Measurements from ENCODE around the gene CLDN6. TPM values are rescaled to one million over a fixed set of nuclear protein-coding genes. Genes with fewer than 3 reads are reported as not detected.

CLDN6 gene
- total RNA-seq, 1 donor from 2014 or later = not detected

DNA sequence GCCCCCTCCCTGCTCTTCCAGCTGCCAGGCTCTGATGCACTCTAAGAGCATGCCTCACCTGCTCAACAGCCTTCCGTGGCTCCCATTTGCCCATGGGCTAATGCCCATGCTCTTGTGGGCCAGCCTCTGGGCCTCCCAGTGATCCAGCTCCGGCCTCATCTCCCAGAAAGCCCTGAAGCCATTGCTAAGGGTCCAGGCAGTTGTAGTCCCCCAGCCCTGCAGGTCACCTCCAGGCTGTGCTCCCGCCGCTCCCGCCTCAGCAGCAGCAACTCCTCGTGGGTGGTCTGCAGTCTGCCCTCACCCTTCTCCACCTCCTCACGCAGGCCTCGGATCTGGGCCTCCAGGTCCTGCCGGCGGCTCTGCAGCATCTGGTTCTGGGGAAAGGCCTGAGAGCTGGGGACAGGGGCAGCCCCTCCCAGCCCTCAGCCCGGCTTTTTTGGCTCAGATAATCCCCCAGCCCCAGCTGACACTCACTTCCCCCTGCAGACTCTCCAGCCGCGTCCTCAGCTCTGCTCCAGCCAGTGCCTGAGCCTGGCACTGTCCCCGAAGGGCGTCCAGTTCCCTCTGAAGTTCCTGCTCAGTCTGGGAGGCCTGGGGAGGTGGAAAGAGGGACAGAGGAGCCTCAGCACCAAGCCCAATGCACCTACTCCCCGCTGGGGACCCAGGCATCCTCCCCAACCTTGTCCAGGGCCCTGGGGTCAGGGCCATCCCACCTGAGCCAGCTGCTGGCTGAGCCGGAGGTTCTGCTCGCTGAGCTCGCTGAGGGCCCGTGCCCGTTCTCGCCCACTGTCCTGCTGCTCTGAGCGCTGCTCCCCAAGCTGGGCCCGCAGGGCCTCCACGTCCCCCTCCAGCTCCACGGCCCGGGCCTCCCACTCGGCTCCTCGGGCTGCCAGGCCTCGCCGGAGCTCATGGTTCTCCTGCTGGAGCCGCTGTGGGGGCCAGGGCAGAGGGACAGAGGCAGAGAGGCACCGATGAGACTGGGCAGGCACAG, 12.5 kb upstream of the CLDN6 start:
- H3K36me3 ChIP-seq = peaks cover 14% of the 10 kb centered on the region
- DNase-seq (no peak), ATAC-seq (no peak)
- peaks cover 38% of the 10 kb centered on the region for H3K27me3 ChIP-seq
- no peak overlapping the region for H3K27ac ChIP-seq
- TF ChIP-seq, protein P1, sequence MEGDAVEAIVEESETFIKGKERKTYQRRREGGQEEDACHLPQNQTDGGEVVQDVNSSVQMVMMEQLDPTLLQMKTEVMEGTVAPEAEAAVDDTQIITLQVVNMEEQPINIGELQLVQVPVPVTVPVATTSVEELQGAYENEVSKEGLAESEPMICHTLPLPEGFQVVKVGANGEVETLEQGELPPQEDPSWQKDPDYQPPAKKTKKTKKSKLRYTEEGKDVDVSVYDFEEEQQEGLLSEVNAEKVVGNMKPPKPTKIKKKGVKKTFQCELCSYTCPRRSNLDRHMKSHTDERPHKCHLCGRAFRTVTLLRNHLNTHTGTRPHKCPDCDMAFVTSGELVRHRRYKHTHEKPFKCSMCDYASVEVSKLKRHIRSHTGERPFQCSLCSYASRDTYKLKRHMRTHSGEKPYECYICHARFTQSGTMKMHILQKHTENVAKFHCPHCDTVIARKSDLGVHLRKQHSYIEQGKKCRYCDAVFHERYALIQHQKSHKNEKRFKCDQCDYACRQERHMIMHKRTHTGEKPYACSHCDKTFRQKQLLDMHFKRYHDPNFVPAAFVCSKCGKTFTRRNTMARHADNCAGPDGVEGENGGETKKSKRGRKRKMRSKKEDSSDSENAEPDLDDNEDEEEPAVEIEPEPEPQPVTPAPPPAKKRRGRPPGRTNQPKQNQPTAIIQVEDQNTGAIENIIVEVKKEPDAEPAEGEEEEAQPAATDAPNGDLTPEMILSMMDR (IDR thresholded peaks at IDR 0.05) = no peak
- H3K4me1 ChIP-seq = peaks cover 8% of the 10 kb centered on the region
- intact Hi-C loops (cut with DNase I) = no loop called here
- no peaks in the 10 kb centered on the region for H3K9me3 ChIP-seq
- no peak overlapping the region for H3K4me3 ChIP-seq

DNA sequence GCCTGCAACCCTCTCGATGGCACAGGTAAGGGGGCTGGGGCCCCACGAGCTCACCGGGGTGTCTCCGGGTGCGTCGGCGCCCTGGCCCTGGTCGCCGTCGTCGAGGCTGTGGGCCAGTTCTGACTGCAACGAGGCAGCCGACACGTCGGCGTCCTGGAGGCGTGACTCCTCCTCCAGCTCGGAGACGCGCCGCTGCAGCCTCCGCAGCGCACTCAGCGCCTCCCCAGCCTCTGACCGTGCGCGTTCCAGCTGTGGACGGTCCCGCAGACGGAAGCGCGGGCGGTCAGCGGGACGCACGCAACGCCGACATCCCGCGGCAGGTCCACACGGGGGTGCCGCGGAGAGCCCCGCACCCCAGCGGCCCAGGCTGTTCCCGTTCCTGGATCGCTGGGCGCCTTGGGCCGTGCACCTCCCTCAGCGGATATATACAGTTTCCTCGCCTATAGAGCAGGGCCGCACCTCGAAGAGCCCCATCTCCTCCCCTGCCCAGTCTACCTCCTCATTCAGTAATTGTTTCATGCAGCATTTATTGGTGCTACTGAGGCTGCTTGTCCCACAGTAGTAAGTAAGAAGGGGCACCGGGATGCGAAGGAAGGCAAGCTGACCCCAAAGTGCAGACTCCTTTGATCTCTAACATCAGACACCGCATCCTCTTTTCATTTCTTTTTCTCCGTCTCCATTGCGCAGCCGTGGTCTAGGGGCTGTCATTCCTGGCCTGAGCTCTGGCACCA, 11.7 kb upstream of the CLDN6 start:
- peaks cover 14% of the 10 kb centered on the region for H3K36me3 ChIP-seq
- intact Hi-C loops (cut with DNase I) = no loop called here
- H3K4me3 ChIP-seq = peak overlapping the region; percentile 28
- H3K9me3 ChIP-seq = no peaks in the 10 kb centered on the region
- peaks cover 12% of the 10 kb centered on the region for H3K4me1 ChIP-seq
- TF ChIP-seq, protein P1 (IDR thresholded peaks at IDR 0.05) = no peak
- no peak overlapping the region for H3K27ac ChIP-seq
- DNase-seq = no peak
- peaks cover 30% of the 10 kb centered on the region for H3K27me3 ChIP-seq
- ATAC-seq = peak; percentile 1

DNA sequence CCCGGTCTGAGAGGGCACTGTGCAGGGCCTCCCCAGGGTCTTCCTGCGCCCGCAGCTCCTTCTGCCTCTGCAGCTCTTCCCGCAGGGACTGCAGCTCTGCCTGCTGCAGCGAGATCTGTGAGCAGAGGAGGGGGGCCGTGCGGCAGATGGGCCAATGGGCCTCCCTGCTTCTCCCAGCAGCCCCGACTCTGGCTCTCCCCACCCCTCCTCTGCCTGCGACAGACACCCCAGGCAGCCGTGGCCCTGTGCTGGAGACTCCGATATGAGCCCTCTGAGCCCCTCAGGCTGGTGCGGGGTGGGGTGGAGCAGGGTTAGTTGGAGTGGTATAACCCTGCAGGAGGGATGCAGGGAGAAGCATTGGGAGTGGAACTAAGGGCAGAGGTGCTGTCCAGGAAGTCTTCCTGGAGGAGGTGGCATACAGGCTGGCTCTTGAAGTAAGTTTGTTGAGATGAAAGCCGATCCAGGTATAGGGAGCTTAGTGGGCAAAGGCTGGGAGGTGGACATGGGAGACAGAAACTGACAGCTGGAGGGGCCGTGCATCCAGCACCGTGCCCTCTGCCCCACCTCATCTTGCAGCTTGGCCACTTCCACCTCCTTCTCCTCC, 10.8 kb upstream of the CLDN6 start:
- DNase-seq = no peak
- Histone ChIP-seq H3K4me1 (peaks cover 16% of the 10 kb centered on the region), H3K4me3 (no peak overlapping the region), H3K27ac (no peak overlapping the region), H3K27me3 (peaks cover 30% of the 10 kb centered on the region), H3K9me3 (no peaks in the 10 kb centered on the region), H3K36me3 (peaks cover 14% of the 10 kb centered on the region)
- TF ChIP-seq, protein P1 (IDR thresholded peaks at IDR 0.05) = no peak
- no peak for ATAC-seq
- intact Hi-C loops (cut with DNase I) = no loop called here

DNA sequence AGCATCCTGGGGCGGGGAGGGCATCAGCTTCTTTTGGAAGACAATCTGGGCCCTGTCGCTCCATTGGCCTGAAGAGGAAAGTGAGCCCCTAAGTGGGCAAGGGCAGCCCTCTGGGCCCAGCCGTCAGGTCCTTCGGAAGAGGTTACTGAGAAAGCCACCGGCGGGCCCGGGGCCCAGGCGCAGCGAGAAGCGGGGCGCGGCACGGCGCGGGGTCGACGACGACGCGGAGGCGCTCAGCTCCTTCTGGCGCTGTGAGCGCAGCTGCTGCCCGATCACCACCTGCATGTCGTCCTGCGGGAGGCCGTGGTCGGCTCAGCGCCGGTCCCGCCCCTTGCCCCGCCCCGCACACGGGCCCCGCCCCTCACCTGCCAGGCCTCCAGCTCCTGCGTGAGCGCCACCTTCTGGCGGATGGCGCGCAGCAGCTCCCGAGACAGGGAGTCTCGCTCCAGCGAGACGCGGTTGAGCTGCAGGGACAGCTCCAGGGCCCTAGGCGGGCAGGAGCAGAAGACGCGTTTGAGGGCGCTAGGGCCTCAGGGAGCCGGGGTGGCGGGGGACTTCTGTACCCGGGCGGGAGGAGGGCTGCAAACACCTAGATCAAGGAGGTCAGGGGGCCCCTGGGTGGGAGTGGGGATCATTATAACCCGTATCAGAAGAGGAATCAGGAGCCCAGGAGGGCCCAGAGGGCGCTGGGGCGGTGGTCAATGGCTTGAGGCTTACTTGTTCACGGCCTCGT, 10.2 kb upstream of the CLDN6 start:
- H3K4me3 ChIP-seq = no peak overlapping the region
- peak; percentile 79 for ATAC-seq
- TF ChIP-seq, protein P1 (IDR thresholded peaks at IDR 0.05) = peak; percentile 72
- H3K4me1 ChIP-seq = peaks cover 20% of the 10 kb centered on the region
- peaks cover 14% of the 10 kb centered on the region for H3K36me3 ChIP-seq
- DNase-seq = peak; percentile 93
- peaks cover 30% of the 10 kb centered on the region for H3K27me3 ChIP-seq
- no peak overlapping the region for H3K27ac ChIP-seq
- no peaks in the 10 kb centered on the region for H3K9me3 ChIP-seq
- intact Hi-C loops (cut with DNase I) = no loop called here

GRCh38 chr16:3027489-3027795, 9.5 kb upstream of the CLDN6 start:
- no peak overlapping the region for H3K4me3 ChIP-seq
- TF ChIP-seq, protein P1 (IDR thresholded peaks at IDR 0.05) = no peak
- peaks cover 27% of the 10 kb centered on the region for H3K4me1 ChIP-seq
- ATAC-seq = no peak
- intact Hi-C loops (cut with DNase I) = no loop called here
- peaks cover 25% of the 10 kb centered on the region for H3K27me3 ChIP-seq
- no peaks in the 10 kb centered on the region for H3K9me3 ChIP-seq
- H3K36me3 ChIP-seq = peaks cover 14% of the 10 kb centered on the region
- H3K27ac ChIP-seq = no peak overlapping the region
- DNase-seq = no peak
